Measurements from ENCODE around the gene RHOT2.

Gene RHOT2

GRCh38 chr16:648071-648780, 19.7 kb upstream of the RHOT2 start:
- DNase-seq = no peak

GRCh38 chr16:648781-649589, 18.9 kb upstream of the RHOT2 start, which contains the start of gene WDR90:
TSS of gene WDR90 (plus strand) at chr16:649365. CDS start at chr16:649417, 52 bp downstream.
- peak; percentile 95 for DNase-seq

GRCh38 chr16:649631-650030, 18.3 kb upstream of the RHOT2 start:
- no peak for DNase-seq

- DNase-seq = no peak
Observed at GRCh38 chr16:651844-652243, 16.1 kb upstream of the RHOT2 start.

- no peak for DNase-seq
Observed at GRCh38 chr16:652454-653305, 15.3 kb upstream of the RHOT2 start.

- DNase-seq = no peak
Observed at GRCh38 chr16:654034-654433, 13.9 kb upstream of the RHOT2 start.

- DNase-seq = no peak
Observed at GRCh38 chr16:657487-657886, 10.4 kb upstream of the RHOT2 start.

GRCh38 chr16:658679-659571, 9.0 kb upstream of the RHOT2 start:
- no peak for DNase-seq

GRCh38 chr16:659618-660017, 8.3 kb upstream of the RHOT2 start:
- DNase-seq = no peak

GRCh38 chr16:660132-660458, 7.8 kb upstream of the RHOT2 start:
- DNase-seq = no peak

GRCh38 chr16:660459-661183, 7.3 kb upstream of the RHOT2 start:
- DNase-seq = peak; percentile 85

- DNase-seq = peak; percentile 69
Observed at GRCh38 chr16:661184-661821, 6.6 kb upstream of the RHOT2 start.

GRCh38 chr16:662095-662494, 5.8 kb upstream of the RHOT2 start:
- no peak for DNase-seq

- DNase-seq = no peak
Observed at GRCh38 chr16:662597-662996, 5.3 kb upstream of the RHOT2 start.

GRCh38 chr16:666572-666971, 1.4 kb upstream of the RHOT2 start:
- DNase-seq = no peak

GRCh38 chr16:667113-667779, 686 bp upstream of the RHOT2 start:
- no peak for DNase-seq

- no peak for DNase-seq
Observed at GRCh38 chr16:668519-669171, 713 bp downstream of the RHOT2 start.

GRCh38 chr16:669666-670065, 1.7 kb downstream of the RHOT2 start:
- DNase-seq = no peak

GRCh38 chr16:670485-671352, 2.8 kb downstream of the RHOT2 start:
- DNase-seq = no peak
